Measurements from ENCODE around the gene KPNA6.
A peak's percentile ranks its signal among the peaks of the same experiment; 100 is the strongest.
"Not testable (repeated sequence)": the region's sequence is repeated elsewhere in the genome, so short reads cannot be mapped to it uniquely, and the experiment has no call there.

KPNA6 gene

DNA sequence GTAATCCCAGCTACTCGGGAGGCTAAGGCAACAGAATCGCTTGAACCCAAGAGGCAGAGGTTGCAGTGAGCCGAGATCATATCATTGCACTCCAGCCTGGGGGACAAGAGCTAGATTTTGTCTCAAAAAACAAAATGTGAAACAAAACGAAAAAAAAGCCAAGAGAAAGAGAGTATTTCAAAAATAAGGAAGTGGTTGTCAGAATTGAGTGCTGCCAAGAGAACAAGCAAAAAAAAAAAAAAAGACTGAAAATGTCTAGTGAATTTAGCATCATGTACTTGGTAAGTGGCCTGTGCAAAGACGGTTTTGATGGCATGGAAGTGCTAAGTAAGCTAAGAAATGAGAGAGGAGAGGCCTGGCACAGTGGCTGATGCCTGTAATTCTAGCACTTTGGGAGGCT, 14.3 kb downstream of the KPNA6 start:
- H3K9ac ChIP-seq (ENCODE audit: low read length): no peak overlapping the region
- H3K79me2 ChIP-seq (ENCODE audit: insufficient read depth, low read length): peaks cover 93% of the 10 kb centered on the region
- no peaks in the 10 kb centered on the region for H3F3A ChIP-seq (ENCODE audit: insufficient read depth)
- H4K20me1 ChIP-seq (ENCODE audit: low read depth, low read length): 0 out of 2 replicates have a peak, but pooled peaks cover 10% of the 10 kb centered on the region
- no peaks in the 10 kb centered on the region for H3K27me3 ChIP-seq (ENCODE audit: low read length)
- H2AFZ ChIP-seq (ENCODE audit: low read depth, low read length, severe bottlenecking): no peak overlapping the region
- H3K9me3 ChIP-seq (ENCODE audit: insufficient read depth, low read length): no peaks in the 10 kb centered on the region
- no peak overlapping the region for H3K4me3 ChIP-seq (ENCODE audit: insufficient read depth, low read length, poor library complexity, severe bottlenecking)
- peak overlapping the region; percentile 21; the same call in 1 of the 2 replicates for H3K27ac ChIP-seq (ENCODE audit: low read depth, low read length)
- no peaks in the 10 kb centered on the region for H3K36me3 ChIP-seq (ENCODE audit: low read length)
- TF ChIP-seq, protein P1, sequence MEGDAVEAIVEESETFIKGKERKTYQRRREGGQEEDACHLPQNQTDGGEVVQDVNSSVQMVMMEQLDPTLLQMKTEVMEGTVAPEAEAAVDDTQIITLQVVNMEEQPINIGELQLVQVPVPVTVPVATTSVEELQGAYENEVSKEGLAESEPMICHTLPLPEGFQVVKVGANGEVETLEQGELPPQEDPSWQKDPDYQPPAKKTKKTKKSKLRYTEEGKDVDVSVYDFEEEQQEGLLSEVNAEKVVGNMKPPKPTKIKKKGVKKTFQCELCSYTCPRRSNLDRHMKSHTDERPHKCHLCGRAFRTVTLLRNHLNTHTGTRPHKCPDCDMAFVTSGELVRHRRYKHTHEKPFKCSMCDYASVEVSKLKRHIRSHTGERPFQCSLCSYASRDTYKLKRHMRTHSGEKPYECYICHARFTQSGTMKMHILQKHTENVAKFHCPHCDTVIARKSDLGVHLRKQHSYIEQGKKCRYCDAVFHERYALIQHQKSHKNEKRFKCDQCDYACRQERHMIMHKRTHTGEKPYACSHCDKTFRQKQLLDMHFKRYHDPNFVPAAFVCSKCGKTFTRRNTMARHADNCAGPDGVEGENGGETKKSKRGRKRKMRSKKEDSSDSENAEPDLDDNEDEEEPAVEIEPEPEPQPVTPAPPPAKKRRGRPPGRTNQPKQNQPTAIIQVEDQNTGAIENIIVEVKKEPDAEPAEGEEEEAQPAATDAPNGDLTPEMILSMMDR (IDR thresholded peaks at IDR 0.05; ENCODE audit: insufficient read depth, low read length, poor library complexity, severe bottlenecking): no peak
- no peak for TF ChIP-seq EZH2phosphoT487 (conservative IDR thresholded peaks at IDR 0.05; ENCODE audit: low read length)
- peak overlapping the region; percentile 16 for H3K4me2 ChIP-seq (ENCODE audit: low read depth, low read length, poor library complexity, severe bottlenecking)
- no peaks in the 10 kb centered on the region for H3K9me2 ChIP-seq (replicated peaks; ENCODE audit: insufficient read depth, low read length)

DNA sequence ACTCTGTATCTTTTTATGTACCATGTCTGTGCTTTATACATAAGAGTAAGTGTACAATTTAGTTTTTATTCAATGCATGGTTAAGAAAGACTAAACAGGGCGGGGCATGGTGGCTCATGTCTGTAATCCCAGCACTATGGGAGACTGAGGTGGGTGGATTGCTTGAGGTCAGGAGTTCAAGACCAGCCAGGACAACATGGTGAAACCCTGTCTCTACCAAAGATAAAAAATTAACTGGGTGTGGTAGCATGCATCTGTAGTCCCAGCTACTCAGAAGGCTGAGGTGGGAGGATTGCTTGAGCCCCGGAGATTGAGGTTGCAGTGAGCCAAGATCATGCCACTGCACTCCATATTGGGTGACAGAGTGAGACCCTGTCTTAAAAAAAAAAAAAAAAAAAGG, 15.5 kb downstream of the KPNA6 start:
- not testable (repeated sequence) for H3K4me2 ChIP-seq (ENCODE audit: low read depth, low read length, poor library complexity, severe bottlenecking); H3K9me3 ChIP-seq (ENCODE audit: insufficient read depth, low read length); H3F3A ChIP-seq (ENCODE audit: insufficient read depth)

DNA sequence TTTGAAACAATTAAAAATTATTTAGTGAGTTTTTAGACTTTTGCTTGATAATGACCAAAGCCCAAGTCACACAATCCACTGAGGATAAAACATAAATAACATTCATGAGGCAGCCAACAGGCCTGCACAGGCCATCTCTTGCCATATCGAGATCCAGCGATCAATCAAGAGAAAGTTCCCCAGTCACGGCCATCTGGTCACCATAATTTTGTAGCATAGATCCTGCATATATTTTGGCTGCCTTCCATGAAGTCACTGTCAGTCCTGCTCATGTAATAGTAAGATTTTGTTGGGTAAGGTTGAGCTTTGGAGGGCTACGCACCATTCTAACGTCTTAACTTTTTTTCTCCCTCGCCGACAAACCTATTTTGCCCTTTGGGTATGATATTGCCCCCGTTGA, 17.5 kb downstream of the KPNA6 start:
- Histone ChIP-seq H3K27me3 (ENCODE audit: low read length) (no peaks in the 10 kb centered on the region), H4K20me1 (ENCODE audit: low read depth, low read length) (peaks cover 5% of the 10 kb centered on the region; the same call in 1 of the 2 replicates)

More for the DNA sequence above, 15.5 kb downstream of the KPNA6 start:
- H3K9me2 ChIP-seq (replicated peaks; ENCODE audit: insufficient read depth, low read length); H4K20me1 ChIP-seq (ENCODE audit: low read depth, low read length); H3K36me3 ChIP-seq (ENCODE audit: low read length); H3K4me3 ChIP-seq (ENCODE audit: insufficient read depth, low read length, poor library complexity, severe bottlenecking); H3K27me3 ChIP-seq (ENCODE audit: low read length); H3K9ac ChIP-seq (ENCODE audit: low read length); H3K27ac ChIP-seq (ENCODE audit: low read depth, low read length); H2AFZ ChIP-seq (ENCODE audit: low read depth, low read length, severe bottlenecking): not testable (repeated sequence)
- H3K79me2 ChIP-seq (ENCODE audit: insufficient read depth, low read length): peaks cover 92% of the 10 kb centered on the region

DNA sequence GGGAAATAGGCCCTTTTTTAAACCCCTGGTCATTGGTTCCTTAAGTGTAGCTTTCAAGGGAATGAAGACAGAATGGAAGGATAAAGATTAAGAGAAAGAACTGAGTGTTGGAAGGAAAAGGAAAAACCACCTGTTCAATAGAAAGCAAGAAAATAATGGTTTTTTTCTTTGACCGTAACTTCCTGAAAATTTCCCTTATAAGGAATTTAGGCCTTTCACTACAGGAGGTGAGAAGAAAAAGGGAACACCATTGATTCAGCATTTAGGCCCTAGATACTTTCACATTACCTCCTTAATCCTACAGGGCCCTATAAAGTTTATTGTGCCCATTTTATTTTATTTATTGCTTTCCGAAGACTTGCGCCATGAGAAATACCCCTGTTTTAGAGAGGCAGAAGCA, 18.9 kb downstream of the KPNA6 start:
- TF ChIP-seq EZH2phosphoT487 (conservative IDR thresholded peaks at IDR 0.05; ENCODE audit: low read length): no peak
- TF ChIP-seq, protein P1 (IDR thresholded peaks at IDR 0.05; ENCODE audit: insufficient read depth, low read length, poor library complexity, severe bottlenecking): no peak
- Histone ChIP-seq H3K9ac (ENCODE audit: low read length) (no peak overlapping the region), H3K9me3 (ENCODE audit: insufficient read depth, low read length) (no peaks in the 10 kb centered on the region), H4K20me1 (ENCODE audit: low read depth, low read length) (peaks cover 5% of the 10 kb centered on the region; the same call in 1 of the 2 replicates), H3K27ac (ENCODE audit: low read depth, low read length) (no peak overlapping the region), H3K4me3 (ENCODE audit: insufficient read depth, low read length, poor library complexity, severe bottlenecking) (no peak overlapping the region), H3K79me2 (ENCODE audit: insufficient read depth, low read length) (peaks cover 91% of the 10 kb centered on the region), H2AFZ (ENCODE audit: low read depth, low read length, severe bottlenecking) (no peak overlapping the region), H3K36me3 (ENCODE audit: low read length) (peaks cover 4% of the 10 kb centered on the region; the same call in 1 of the 2 replicates), H3K4me2 (ENCODE audit: low read depth, low read length, poor library complexity, severe bottlenecking) (no peak overlapping the region), H3K27me3 (ENCODE audit: low read length) (no peaks in the 10 kb centered on the region), H3K9me2 (replicated peaks; ENCODE audit: insufficient read depth, low read length) (no peaks in the 10 kb centered on the region), H3F3A (ENCODE audit: insufficient read depth) (peaks cover 7% of the 10 kb centered on the region; the same call in 1 of the 2 replicates)

More for the DNA sequence above, 17.5 kb downstream of the KPNA6 start:
- Histone ChIP-seq H3K36me3 (ENCODE audit: low read length) (peaks cover 4% of the 10 kb centered on the region; the same call in 1 of the 2 replicates), H3K79me2 (ENCODE audit: insufficient read depth, low read length) (peaks cover 94% of the 10 kb centered on the region), H3K9me3 (ENCODE audit: insufficient read depth, low read length) (no peaks in the 10 kb centered on the region), H3K9ac (ENCODE audit: low read length) (no peak overlapping the region), H2AFZ (ENCODE audit: low read depth, low read length, severe bottlenecking) (no peak overlapping the region), H3K4me2 (ENCODE audit: low read depth, low read length, poor library complexity, severe bottlenecking) (no peak overlapping the region), H3F3A (ENCODE audit: insufficient read depth) (peaks cover 7% of the 10 kb centered on the region; the same call in 1 of the 2 replicates), H3K4me3 (ENCODE audit: insufficient read depth, low read length, poor library complexity, severe bottlenecking) (no peak overlapping the region), H3K9me2 (replicated peaks; ENCODE audit: insufficient read depth, low read length) (no peaks in the 10 kb centered on the region), H3K27ac (ENCODE audit: low read depth, low read length) (no peak overlapping the region)
- TF ChIP-seq, protein P1 (IDR thresholded peaks at IDR 0.05; ENCODE audit: insufficient read depth, low read length, poor library complexity, severe bottlenecking): no peak
- no peak for TF ChIP-seq EZH2phosphoT487 (conservative IDR thresholded peaks at IDR 0.05; ENCODE audit: low read length)

Data from SU-DHL-6 (cell line).